SK-N-MC (cell line): ENCODE measurements around the gene TOMM40L.
A peak's percentile ranks its signal among the peaks of the same experiment; 100 is the strongest.

Experiments used
- DNase-seq: peaks from one replicate; pipeline ENCODE4 v3.0.0-alpha.2; 2011; ENCODE audit warnings: low read depth, low spot score
- H3K27ac ChIP-seq: fragments of 200-600 bp; sonication (generic); 2 replicates; pipeline ENCODE4 v1.5.1; 2016; ENCODE audit warnings: mixed run types
- H3K36me3 ChIP-seq: fragments of 200-600 bp; sonication (generic); 2 replicates; pipeline ENCODE4 v1.6.1; 2017; ENCODE audit warnings: antibody characterized with exemption, low read length, mixed read lengths; ENCODE audit not compliant: insufficient read depth
- H3K4me3 ChIP-seq: fragments of 200-600 bp; sonication (generic); 2 replicates; pipeline ENCODE4 v1.5.1; 2016
- H3K9ac ChIP-seq: fragments of 200-600 bp; sonication (generic); 2 replicates; pipeline ENCODE4 v1.8.0; 2017; ENCODE audit warnings: mixed run types, mixed read lengths; ENCODE audit not compliant: insufficient read length
- H3K9me3 ChIP-seq: fragments of 200-600 bp; sonication (generic); 2 replicates; pipeline ENCODE4 v1.6.1; 2017; ENCODE audit warnings: low read depth, mild to moderate bottlenecking, antibody characterized with exemption, low read length, moderate library complexity, mixed read lengths
- EZH2 ChIP-seq: fragments of 200-600 bp; sonication (generic); IDR thresholded peaks from one replicate; pipeline ENCODE4 v1.6.1; 2017; ENCODE audit warnings: antibody characterized with exemption
- FOXP2 ChIP-seq: optimal IDR thresholded peaks from 2 replicates; pipeline ENCODE3; 2011; ENCODE audit warnings: mild to moderate bottlenecking, moderate library complexity; ENCODE audit not compliant: insufficient read depth; ENCODE audit errors: extremely low read length, control extremely low read depth
- POLR2AphosphoS5 ChIP-seq: IDR thresholded peaks from 2 replicates; pipeline ENCODE4 v1.6.1; 2012; ENCODE audit warnings: mild to moderate bottlenecking, low read depth, low read length, borderline replicate concordance

TOMM40L gene

DNA sequence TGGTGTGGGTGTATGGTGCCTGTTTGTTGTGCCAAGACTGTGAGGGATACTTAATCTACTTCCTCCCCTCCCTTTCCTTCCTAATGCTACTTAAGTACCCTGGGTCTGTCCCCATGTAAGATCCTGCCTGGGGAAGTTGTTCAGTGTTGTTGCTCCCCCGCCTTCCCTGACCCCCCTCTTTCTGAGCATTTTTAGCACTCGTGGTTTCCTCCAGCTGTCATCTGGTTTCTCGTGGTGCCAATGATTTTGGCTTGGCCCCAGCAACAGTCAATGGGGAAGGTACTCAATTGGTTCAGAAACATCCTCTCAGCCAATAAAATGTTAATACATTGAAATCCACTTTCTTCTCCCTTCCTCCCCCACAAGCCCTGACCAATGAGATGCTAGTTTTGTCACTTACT, 40.6 kb upstream of the TOMM40L start:
- H3K9ac ChIP-seq = no peak overlapping the region
- no peak for DNase-seq
- peak overlapping the region; percentile 88 for H3K27ac ChIP-seq
- H3K9me3 ChIP-seq = no peaks in the 10 kb centered on the region
- peak overlapping the region; percentile 67 for H3K4me3 ChIP-seq
- no peak for TF ChIP-seq EZH2
- no peak for TF ChIP-seq FOXP2
- no peak for TF ChIP-seq POLR2AphosphoS5
- H3K36me3 ChIP-seq = no peaks in the 10 kb centered on the region

DNA sequence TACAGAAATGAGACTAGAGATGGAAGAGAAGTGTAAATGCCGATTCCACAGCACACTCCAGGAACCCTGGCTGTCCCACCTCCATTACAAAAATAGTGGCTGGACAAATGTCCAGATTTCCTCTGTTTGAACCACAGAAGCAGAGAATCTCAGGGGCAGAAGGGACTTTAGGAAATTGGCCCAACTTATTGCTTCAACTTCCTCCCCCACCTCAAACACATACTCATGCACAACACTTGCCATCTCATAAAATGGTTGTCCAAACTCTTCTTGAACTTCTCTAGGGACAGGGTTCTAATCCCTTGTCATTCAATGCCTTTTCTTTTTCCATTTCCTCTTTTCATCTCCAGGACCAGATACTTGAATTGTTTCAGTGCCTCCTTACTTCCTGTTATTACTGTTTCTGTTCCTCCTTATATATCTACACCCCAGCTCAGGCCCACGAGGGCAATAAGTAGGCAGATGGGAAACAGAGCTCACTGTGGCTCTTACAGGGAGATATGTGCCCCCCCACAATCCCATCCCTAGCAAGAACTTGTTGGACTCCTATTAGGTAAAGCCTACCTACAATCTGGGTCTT, 40.0 kb upstream of the TOMM40L start:
- Histone ChIP-seq H3K4me3 (peak overlapping the region; percentile 67), H3K27ac (peak overlapping the region; percentile 88), H3K9ac (peak overlapping the region; percentile 46), H3K9me3 (no peaks in the 10 kb centered on the region), H3K36me3 (peaks cover 3% of the 10 kb centered on the region; the same call in 1 of the 2 replicates)
- no peak for DNase-seq
- TF ChIP-seq EZH2 = no peak
- no peak for TF ChIP-seq FOXP2
- TF ChIP-seq POLR2AphosphoS5 = no peak; the same call in 1 of the 2 replicates

DNA sequence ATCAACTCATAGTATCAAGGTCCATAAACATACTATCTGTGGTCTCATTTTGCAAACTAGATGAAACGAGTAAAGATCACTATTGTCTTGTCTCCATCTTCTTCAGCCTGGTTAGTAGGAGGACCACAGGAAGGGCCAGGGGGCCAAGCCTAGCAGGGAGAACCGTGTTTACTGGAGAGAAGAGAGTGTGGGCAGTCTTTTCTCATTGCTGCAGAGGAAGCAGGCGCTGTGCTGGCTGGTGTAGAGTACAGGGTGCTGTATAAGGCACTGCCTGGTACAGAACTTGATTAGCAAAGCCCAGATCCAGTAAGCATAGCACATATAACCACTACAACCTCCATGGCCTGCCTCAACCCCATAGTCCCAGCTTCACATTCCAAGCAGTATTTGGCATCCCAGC, 38.5 kb upstream of the TOMM40L start:
- TF ChIP-seq POLR2AphosphoS5 = no peak
- no peak for TF ChIP-seq FOXP2
- no peak for TF ChIP-seq EZH2

DNA sequence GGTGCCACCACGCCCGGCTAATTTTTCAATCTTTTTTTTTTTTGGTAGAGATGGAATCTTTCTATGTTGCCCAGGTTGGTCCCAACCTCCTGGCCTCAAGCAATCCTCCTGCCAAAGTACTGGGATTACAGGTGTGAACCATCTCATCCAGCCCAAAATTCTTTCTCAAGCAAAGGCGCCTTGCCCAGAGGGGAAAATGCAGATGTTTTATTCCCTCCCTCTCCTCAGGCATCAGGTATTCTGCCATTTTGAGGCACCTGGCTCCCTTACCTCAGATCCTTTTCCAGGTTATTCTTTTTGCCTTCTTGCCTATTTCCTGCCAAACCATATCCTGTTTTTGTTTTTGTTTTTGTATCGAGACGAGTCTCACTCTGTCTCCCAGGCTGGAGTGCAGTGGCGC, 37.5 kb upstream of the TOMM40L start:
- H3K9me3 ChIP-seq = no peaks in the 10 kb centered on the region
- no peak for TF ChIP-seq POLR2AphosphoS5
- TF ChIP-seq EZH2 = no peak
- TF ChIP-seq FOXP2 = no peak
- no peak overlapping the region for H3K4me3 ChIP-seq
- H3K27ac ChIP-seq = no peak overlapping the region
- H3K9ac ChIP-seq = no peak overlapping the region
- H3K36me3 ChIP-seq = peaks cover 28% of the 10 kb centered on the region
- DNase-seq = no peak

More for the DNA sequence above, 38.5 kb upstream of the TOMM40L start:
- H3K36me3 ChIP-seq = peaks cover 18% of the 10 kb centered on the region
- no peak overlapping the region for H3K27ac ChIP-seq
- no peak overlapping the region for H3K4me3 ChIP-seq
- DNase-seq = no peak
- H3K9me3 ChIP-seq = no peaks in the 10 kb centered on the region
- no peak overlapping the region for H3K9ac ChIP-seq

DNA sequence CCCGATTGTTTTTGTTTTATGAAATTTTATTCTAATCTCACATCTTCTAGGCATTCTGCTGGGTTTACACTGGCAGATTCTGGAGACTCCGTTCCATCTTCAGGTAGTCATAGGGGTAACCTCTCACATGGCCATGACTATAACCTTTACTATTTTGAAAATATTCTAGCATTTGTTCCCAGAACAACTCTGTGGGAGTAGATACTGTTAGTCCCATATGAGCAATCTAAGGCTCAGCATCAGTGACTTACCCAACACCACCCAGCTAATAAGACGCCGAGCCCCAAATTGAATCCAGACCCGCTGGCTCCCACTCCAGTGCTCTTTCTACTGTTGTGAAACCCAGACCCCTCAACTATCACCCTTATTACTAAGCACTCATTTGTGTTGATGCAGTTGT, 36.8 kb upstream of the TOMM40L start:
- no peak for TF ChIP-seq POLR2AphosphoS5
- TF ChIP-seq EZH2 = no peak
- TF ChIP-seq FOXP2 = no peak
- Histone ChIP-seq H3K27ac (no peak overlapping the region), H3K9me3 (no peaks in the 10 kb centered on the region), H3K4me3 (no peak overlapping the region), H3K36me3 (peaks cover 35% of the 10 kb centered on the region), H3K9ac (no peak overlapping the region)
- DNase-seq = no peak

DNA sequence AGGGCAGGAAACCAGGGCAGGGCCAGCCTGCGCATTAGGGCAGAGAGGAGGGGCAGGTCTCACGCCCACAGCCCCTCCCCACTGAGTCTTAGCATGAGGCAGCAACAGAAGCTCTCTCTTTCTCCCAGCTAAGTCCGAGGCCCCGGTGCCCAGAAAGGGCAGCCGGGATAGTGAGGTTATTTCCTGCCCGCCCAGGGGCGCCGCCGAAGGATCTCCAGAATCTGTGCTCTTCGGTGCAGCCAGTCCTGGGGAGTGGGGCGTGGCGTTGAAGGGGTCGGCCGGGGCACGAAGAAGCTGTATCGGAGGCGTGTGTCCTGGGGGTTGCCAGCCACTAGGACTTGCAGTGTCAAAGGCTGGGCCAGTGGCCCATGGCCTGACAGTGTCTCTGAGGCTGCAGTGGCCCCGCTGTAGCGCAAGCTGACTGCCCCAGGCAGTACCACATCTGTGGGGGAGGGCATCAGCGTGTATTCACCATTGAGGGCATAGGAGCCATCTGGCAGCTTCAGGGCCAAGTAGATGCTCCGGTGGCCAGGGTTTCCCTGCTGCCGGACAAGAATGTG, 34.8 kb upstream of the TOMM40L start:
- no peak for DNase-seq
- Histone ChIP-seq H3K9ac (no peak overlapping the region), H3K4me3 (no peak overlapping the region), H3K27ac (no peak overlapping the region), H3K36me3 (peaks cover 54% of the 10 kb centered on the region), H3K9me3 (no peaks in the 10 kb centered on the region)
- TF ChIP-seq FOXP2 (no peak), EZH2 (no peak), POLR2AphosphoS5 (no peak)

DNA sequence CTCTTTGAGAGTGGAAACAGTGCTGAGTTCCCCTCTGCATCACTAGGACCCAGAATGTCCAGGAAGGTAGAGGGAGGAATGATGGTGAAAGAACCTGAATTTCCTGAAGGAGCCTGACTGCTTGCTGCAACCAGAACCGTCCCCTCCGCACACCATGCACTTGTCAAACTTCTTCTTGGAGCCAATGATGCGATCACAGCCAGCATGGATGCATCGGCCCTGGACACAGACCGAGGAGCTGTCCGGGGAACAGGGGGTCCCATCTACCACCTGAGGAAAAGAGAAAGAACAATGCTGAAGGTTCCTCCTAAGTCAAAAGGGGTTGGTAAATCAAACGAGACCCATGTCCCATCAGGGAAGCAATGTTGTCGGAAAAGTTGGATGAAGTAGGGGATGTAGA, 33.9 kb upstream of the TOMM40L start:
- no peak overlapping the region for H3K9ac ChIP-seq
- no peaks in the 10 kb centered on the region for H3K9me3 ChIP-seq
- H3K36me3 ChIP-seq = peaks cover 60% of the 10 kb centered on the region
- H3K4me3 ChIP-seq = no peak overlapping the region
- H3K27ac ChIP-seq = no peak overlapping the region
- no peak for DNase-seq
- TF ChIP-seq EZH2 (no peak), FOXP2 (no peak), POLR2AphosphoS5 (no peak)

DNA sequence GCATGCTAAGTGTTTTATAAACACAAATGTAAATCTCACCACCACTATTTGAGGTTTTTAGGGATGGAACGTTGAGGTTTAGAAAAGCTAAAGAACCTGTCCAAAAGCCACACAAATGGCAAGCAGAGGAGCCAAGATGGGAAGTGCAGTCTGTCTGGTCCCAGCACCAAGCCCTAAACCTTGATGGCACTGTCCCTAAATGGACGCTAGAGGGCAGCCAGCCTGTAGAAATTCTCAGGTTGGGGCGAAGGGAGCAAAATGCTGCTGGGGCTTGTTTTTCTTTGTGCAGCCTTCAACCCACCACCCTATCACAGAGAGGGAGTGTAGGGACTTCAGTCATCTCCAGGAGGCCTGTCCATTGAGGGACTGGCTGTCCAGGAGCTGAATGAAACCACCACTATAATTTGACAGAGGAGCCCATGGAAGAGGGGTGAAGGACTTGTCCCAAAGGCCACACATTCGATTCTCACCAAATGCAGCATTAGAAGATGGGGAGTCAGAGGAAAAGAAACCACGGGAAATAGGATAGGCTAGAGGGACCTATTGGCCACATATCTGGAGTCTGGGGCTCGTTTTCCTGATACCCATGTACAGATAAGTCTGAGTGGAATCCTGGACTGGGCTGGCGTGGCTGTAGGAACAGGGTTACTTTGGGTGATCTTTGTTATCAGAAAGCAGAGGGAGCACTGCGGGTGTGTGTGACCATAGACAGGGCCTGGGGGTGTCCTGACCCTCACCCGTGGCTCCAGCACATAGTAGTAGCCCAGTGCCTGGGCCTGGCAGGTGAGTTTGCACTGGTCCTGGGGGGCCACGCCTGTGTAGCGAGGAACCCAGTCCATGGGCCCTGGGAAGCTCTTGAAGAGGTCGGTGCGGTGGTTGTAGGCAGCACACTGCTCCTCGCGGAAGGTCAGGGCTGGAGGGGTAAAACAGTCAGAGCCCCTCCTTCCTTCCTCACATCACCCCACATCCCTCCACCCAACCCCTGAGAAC, 33.1 kb upstream of the TOMM40L start:
- Histone ChIP-seq H3K9me3 (no peaks in the 10 kb centered on the region), H3K4me3 (no peak overlapping the region), H3K27ac (no peak overlapping the region), H3K9ac (no peak overlapping the region), H3K36me3 (peaks cover 60% of the 10 kb centered on the region)
- no peak for DNase-seq
- TF ChIP-seq POLR2AphosphoS5 (no peak), FOXP2 (no peak), EZH2 (no peak)
